ENCODE data around the gene COL5A3.

GRCh38 chr19:10033614-10034013, 23.3 kb upstream of the COL5A3 start:
- no peak for TF ChIP-seq POLR2A (IDR thresholded peaks at IDR 0.05)
- no peak for TF ChIP-seq CTCF (IDR thresholded peaks at IDR 0.05)

Data from body of pancreas (tissue), 4 donors.